B cell (primary cell): ENCODE data around the gene C3orf18.

Experiments
- EZH2 ChIP-seq: IDR thresholded peaks from 2 replicates; pipeline ENCODE4 v1.6.1; 2012; ENCODE audit warnings: borderline replicate concordance, low read depth, mild to moderate bottlenecking, moderate library complexity, low read length; ENCODE audit not compliant: insufficient read depth, poor library complexity, severe bottlenecking
- TF ChIP-seq, protein P1 (sequence below): fragments of 200-600 bp; IDR thresholded peaks from one replicate; pipeline ENCODE4 v1.8.0; 2022; ENCODE audit warnings: antibody characterized with exemption, mild to moderate bottlenecking

DNA sequence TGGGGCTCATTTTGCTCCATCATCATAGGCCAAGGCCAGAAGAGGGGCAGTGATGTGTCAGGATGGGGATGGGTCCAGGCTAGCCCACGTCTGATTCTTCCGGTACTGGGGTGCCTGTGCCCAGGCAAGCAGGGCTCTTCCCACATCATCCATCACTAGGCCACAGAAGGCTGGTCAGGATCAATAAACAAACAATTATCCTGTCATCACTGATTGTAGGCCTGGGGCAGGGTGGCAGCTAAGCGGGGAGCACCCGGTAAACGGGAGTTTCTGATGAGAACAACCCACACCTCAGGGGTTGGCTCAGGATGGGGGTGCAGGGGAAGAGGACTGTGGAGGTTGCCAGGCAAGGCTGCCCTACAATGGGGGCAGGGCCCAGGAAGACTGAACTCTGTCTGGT, 46.0 kb downstream of the C3orf18 start:
- TF ChIP-seq, protein P1, sequence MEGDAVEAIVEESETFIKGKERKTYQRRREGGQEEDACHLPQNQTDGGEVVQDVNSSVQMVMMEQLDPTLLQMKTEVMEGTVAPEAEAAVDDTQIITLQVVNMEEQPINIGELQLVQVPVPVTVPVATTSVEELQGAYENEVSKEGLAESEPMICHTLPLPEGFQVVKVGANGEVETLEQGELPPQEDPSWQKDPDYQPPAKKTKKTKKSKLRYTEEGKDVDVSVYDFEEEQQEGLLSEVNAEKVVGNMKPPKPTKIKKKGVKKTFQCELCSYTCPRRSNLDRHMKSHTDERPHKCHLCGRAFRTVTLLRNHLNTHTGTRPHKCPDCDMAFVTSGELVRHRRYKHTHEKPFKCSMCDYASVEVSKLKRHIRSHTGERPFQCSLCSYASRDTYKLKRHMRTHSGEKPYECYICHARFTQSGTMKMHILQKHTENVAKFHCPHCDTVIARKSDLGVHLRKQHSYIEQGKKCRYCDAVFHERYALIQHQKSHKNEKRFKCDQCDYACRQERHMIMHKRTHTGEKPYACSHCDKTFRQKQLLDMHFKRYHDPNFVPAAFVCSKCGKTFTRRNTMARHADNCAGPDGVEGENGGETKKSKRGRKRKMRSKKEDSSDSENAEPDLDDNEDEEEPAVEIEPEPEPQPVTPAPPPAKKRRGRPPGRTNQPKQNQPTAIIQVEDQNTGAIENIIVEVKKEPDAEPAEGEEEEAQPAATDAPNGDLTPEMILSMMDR = no peak
- no peak for TF ChIP-seq EZH2
